Mesendoderm (in vitro differentiated cells): ENCODE data around the gene CDH23.

Experiments
- DNase-seq: peaks from one replicate; pipeline ENCODE4 v3.0.0; 2013
- H2AK5ac ChIP-seq: 2 replicates; pipeline ENCODE4 v1.6.1; 2013; ENCODE audit warnings: low read length, inconsistent platforms
- H2BK120ac ChIP-seq: 2 replicates; pipeline ENCODE4 v1.6.1; 2013; ENCODE audit warnings: low read depth, mild to moderate bottlenecking, low read length, moderate library complexity, mixed read lengths
- H2BK15ac ChIP-seq: replicated peaks from 2 replicates; pipeline ENCODE4 v1.6.1; 2013; ENCODE audit warnings: low read depth, mild to moderate bottlenecking, moderate library complexity
- H2BK5ac ChIP-seq: 2 replicates; pipeline ENCODE4 v1.6.1; 2013; ENCODE audit warnings: low read length, inconsistent platforms
- H3K18ac ChIP-seq: 2 replicates; pipeline ENCODE4 v1.6.1; 2013; ENCODE audit warnings: mild to moderate bottlenecking, low read length, mixed read lengths
- H3K23ac ChIP-seq: one replicate; pipeline ENCODE4 v1.6.1; 2013; ENCODE audit warnings: low read length
- H3K27ac ChIP-seq: 2 replicates; pipeline ENCODE4 v1.5.1; 2013; ENCODE audit warnings: low read depth, mild to moderate bottlenecking, inconsistent platforms, low read length, moderate library complexity
- H3K27me3 ChIP-seq: 2 replicates; pipeline ENCODE4 v1.6.1; 2013; ENCODE audit warnings: low read length, control low read depth, mild to moderate bottlenecking, inconsistent platforms; ENCODE audit not compliant: insufficient read depth, poor library complexity
- H3K36me3 ChIP-seq: 2 replicates; pipeline ENCODE4 v1.6.1; 2013; ENCODE audit warnings: low read length, inconsistent platforms; ENCODE audit not compliant: control insufficient read depth, insufficient read depth
- H3K4ac ChIP-seq: one replicate; pipeline ENCODE4 v1.6.1; 2013; ENCODE audit warnings: low read depth, mild to moderate bottlenecking, low read length, moderate library complexity
- H3K4me1 ChIP-seq: 2 replicates; pipeline ENCODE4 v1.6.1; 2013; ENCODE audit warnings: low read depth, low read length, inconsistent platforms; ENCODE audit not compliant: control insufficient read depth
- H3K4me2 ChIP-seq: 2 replicates; pipeline ENCODE4 v1.6.1; 2013; ENCODE audit warnings: low read length
- H3K4me3 ChIP-seq: 2 replicates; pipeline ENCODE4 v1.5.1; 2013; ENCODE audit warnings: mild to moderate bottlenecking, low read length
- H3K56ac ChIP-seq: one replicate; pipeline ENCODE4 v1.6.1; 2013; ENCODE audit warnings: low read length
- H3K79me1 ChIP-seq: 2 replicates; pipeline ENCODE4 v1.6.1; 2013; ENCODE audit warnings: low read length, inconsistent platforms
- H3K79me2 ChIP-seq: 2 replicates; pipeline ENCODE4 v1.6.1; 2013; ENCODE audit warnings: mild to moderate bottlenecking, low read length; ENCODE audit not compliant: control insufficient read depth, insufficient read depth
- H3K9ac ChIP-seq: 2 replicates; pipeline ENCODE4 v1.6.1; 2013; ENCODE audit warnings: low read length, inconsistent platforms
- H4K5ac ChIP-seq: one replicate; pipeline ENCODE4 v1.6.1; 2013; ENCODE audit warnings: low read length
- H4K8ac ChIP-seq: one replicate; pipeline ENCODE4 v1.6.1; 2013; ENCODE audit warnings: low read depth, mild to moderate bottlenecking, control low read depth, low read length, moderate library complexity
- WGBS: extraction: QIAGEN DNeasy Blood & Tissue Kit; methylation state at CpG from one replicate; pipeline ENCODE4 v1.1.7; 2013; ENCODE audit warnings: low lambda C conversion rate, missing lambda C conversion rate; ENCODE audit not compliant: insufficient coverage; ENCODE audit errors: extremely low coverage; 5-methylcytosine and 5-hydroxymethylcytosine counted together

CDH23 gene

DNA sequence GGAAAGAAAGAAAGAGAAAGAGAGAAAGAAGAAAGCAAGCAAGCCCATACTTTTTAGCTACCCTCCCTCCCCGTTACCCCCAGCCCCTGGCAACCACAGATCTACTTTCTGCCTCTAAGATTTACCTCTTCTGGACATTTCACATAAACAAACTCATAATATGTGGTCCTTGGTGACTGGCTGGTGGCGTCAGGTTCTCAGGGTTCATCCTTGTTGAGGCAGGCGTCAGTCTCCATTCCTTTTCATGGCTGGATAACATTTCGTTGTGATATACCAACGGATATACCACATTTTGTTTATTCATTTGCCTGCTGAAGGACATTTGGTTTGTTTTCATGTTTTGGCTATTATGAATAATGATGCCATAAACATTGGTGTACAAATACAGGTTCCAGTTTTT lies 30.5 kb downstream of the CDH23 start:
- Histone ChIP-seq H3K56ac (no peak overlapping the region), H2AK5ac (no peak overlapping the region), H3K4me3 (no peak overlapping the region), H4K5ac (no peak overlapping the region), H3K79me1 (no peaks in the 10 kb centered on the region), H3K36me3 (no peaks in the 10 kb centered on the region), H3K23ac (no peak overlapping the region), H4K8ac (no peak overlapping the region), H2BK5ac (no peak overlapping the region), H3K4me1 (no peaks in the 10 kb centered on the region), H2BK15ac (no peak overlapping the region), H3K18ac (no peak overlapping the region), H3K27ac (no peak overlapping the region), H2BK120ac (no peak overlapping the region), H3K27me3 (no peaks in the 10 kb centered on the region), H3K4ac (no peak overlapping the region), H3K79me2 (no peaks in the 10 kb centered on the region), H3K4me2 (no peak overlapping the region), H3K9ac (no peak overlapping the region)
- no peak for DNase-seq
- no CpG with 5 or more reads among the region's 5 CpGs for WGBS

DNA sequence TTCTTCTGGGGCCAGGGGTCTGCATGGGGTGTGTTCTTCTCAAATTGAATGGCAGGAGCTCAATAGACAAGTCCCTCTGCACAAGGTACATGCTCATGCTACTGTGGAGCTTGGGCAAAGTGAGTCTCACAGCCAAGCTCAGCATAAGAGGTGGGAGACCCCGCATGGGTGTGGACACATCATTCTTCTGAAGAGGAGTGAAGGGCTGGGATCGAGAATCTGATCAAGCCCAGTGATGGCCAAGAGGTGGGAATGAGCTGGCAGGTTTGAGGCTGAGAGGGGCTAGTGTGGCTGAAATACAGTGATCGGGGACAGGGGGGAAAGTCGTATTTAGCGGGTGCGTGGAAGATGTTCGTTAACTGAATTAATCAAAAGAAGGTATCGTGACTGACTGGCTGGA lies 32.6 kb downstream of the CDH23 start:
- 100% methylated on average over 6 of the region's 8 CpGs for WGBS
- Histone ChIP-seq H3K56ac (no peak overlapping the region), H3K27ac (no peak overlapping the region), H3K9ac (no peak overlapping the region), H3K18ac (no peak overlapping the region), H3K4me2 (no peak overlapping the region), H2AK5ac (no peak overlapping the region), H3K23ac (no peak overlapping the region), H4K5ac (no peak overlapping the region), H3K79me2 (no peaks in the 10 kb centered on the region), H3K4me3 (no peak overlapping the region), H3K27me3 (no peaks in the 10 kb centered on the region), H2BK15ac (no peak overlapping the region), H3K79me1 (no peaks in the 10 kb centered on the region), H2BK120ac (no peak overlapping the region), H3K4me1 (no peaks in the 10 kb centered on the region), H2BK5ac (no peak overlapping the region), H3K36me3 (no peaks in the 10 kb centered on the region), H4K8ac (no peak overlapping the region), H3K4ac (no peak overlapping the region)
- DNase-seq = no peak

DNA sequence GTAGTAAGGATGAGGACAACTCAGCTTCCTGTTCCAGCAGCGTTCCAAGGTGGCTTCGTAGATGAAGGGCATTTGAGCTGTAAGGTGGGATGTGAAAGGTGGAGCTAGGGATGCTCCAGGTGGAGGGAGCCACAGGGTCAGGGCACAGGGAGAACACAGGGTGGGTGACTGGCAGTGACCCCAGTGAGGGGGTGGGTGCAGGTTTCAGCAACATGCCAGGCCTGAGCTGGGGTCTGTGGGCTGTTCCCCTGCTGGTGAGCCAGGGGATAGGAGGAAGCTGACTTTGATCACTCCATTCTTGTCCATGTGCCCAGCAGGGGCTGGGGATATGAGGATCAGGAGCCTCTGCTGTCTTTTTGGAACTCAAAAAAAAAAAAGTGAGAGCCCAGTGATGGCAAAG lies 33.2 kb downstream of the CDH23 start:
- no peaks in the 10 kb centered on the region for H3K79me2 ChIP-seq
- no peak overlapping the region for H3K4ac ChIP-seq
- H3K4me3 ChIP-seq = no peak overlapping the region
- no peaks in the 10 kb centered on the region for H3K27me3 ChIP-seq
- H3K79me1 ChIP-seq = no peaks in the 10 kb centered on the region
- no CpG with 5 or more reads among the region's 2 CpGs for WGBS
- no peak overlapping the region for H2BK5ac ChIP-seq
- no peak overlapping the region for H4K8ac ChIP-seq
- peak; percentile 46 for DNase-seq
- no peak overlapping the region for H3K9ac ChIP-seq
- H2BK120ac ChIP-seq = no peak overlapping the region
- no peak overlapping the region for H3K4me2 ChIP-seq
- H2AK5ac ChIP-seq = no peak overlapping the region
- no peak overlapping the region for H3K18ac ChIP-seq
- no peak overlapping the region for H3K23ac ChIP-seq
- no peak overlapping the region for H4K5ac ChIP-seq
- H3K4me1 ChIP-seq = no peaks in the 10 kb centered on the region
- no peaks in the 10 kb centered on the region for H3K36me3 ChIP-seq
- H3K27ac ChIP-seq = no peak overlapping the region
- no peak overlapping the region for H2BK15ac ChIP-seq
- no peak overlapping the region for H3K56ac ChIP-seq

DNA sequence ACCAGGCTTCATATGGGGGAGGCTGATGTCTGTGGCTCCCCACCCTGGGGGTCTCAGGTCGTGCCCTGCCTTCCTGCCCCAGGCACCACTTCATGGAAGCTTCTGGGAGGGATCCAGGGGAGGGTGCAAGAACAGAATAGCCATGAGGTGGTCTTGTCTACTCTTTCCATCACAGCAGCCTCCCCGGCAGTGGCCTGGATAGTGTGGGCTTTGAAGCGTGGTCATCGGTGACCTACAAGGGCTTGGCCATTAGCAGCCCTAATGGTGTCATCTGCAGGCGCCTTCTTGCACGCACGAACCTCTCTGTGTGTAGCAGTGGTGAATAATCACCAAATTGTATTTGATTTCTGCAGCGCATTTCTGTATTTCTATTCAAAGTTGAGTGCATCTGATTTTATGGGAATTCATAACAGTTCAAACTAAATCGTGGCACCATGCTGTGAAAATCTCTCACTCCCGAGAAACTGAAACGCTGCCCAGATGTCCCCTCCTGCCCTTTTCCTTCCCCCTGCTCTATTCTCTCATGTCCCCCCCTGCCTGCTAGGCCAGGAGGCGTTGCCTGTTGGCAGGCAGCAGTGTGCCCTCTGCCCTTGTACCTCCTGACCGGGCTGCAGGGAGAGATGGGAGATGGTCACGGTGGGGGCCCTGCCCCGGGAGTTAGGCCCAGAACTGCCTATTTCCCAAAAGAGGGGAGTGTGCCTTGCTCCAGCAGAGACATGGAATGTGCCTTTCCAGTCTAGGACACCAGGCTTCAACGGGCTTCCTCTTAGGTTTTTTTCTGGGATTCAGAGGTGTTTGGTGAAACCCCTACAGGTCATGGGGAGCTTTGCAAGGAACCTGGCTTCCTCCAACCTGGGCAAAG lies 34.8 kb downstream of the CDH23 start:
- no peak overlapping the region for H3K4me3 ChIP-seq
- H2BK120ac ChIP-seq = no peak overlapping the region
- no peak overlapping the region for H3K4ac ChIP-seq
- no peaks in the 10 kb centered on the region for H3K4me1 ChIP-seq
- H4K8ac ChIP-seq = no peak overlapping the region
- no peak overlapping the region for H3K56ac ChIP-seq
- no peaks in the 10 kb centered on the region for H3K79me2 ChIP-seq
- no peak overlapping the region for H2AK5ac ChIP-seq
- no peak overlapping the region for H3K27ac ChIP-seq
- no peaks in the 10 kb centered on the region for H3K36me3 ChIP-seq
- H2BK5ac ChIP-seq = no peak overlapping the region
- H3K4me2 ChIP-seq = no peak overlapping the region
- no peak overlapping the region for H4K5ac ChIP-seq
- H2BK15ac ChIP-seq = no peak overlapping the region
- no peak overlapping the region for H3K9ac ChIP-seq
- DNase-seq = peak; percentile 25
- no peak overlapping the region for H3K18ac ChIP-seq
- no peaks in the 10 kb centered on the region for H3K27me3 ChIP-seq
- no CpG with 5 or more reads among the region's 16 CpGs for WGBS
- H3K23ac ChIP-seq = no peak overlapping the region
- no peaks in the 10 kb centered on the region for H3K79me1 ChIP-seq

DNA sequence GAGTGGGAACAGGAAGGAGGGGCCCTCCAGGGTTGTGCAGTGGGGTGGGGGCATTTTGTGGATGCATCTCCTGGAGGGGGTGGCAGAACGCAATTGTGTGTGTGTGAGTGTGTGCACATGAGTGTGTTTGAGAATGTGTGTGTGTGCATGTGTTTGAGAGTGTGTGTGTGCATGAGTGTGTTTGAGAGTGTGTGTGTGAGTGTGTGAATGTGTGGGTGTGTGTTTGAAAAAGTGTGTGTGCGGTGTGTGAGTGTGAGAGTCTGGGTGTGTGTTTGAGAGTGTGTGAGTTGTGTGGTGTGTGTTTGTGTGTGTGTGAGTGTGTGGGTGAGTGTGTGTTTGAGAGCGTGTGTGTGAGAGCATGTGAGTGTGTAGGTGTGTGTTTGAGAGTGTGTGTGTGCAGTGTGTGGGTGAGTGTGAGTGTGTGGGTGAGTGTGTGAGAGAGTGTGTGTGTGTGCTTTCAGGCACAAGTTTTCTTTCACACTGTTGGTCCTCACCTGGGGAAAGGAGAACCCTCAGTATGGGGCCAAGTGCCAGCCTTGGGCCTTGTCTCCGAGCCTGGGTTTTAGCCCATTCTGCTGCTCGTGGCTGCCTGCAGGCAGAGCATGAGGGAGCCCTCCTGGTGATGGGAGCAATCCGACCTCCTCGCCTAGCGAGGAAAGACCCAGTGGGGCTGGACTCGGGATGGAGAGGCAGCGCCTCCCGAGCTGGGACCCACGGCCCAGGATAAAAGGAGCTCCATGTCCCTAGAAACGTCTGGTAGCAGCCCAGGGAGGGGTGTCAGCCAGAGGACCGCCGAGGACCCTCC lies 35.6 kb downstream of the CDH23 start:
- H3K27me3 ChIP-seq = no peaks in the 10 kb centered on the region
- H3K9ac ChIP-seq = no peak overlapping the region
- WGBS = 100% methylated on average over 2 of the region's 15 CpGs
- H3K4me2 ChIP-seq = no peak overlapping the region
- H2BK15ac ChIP-seq = no peak overlapping the region
- no peaks in the 10 kb centered on the region for H3K79me2 ChIP-seq
- H3K79me1 ChIP-seq = no peaks in the 10 kb centered on the region
- no peak overlapping the region for H4K5ac ChIP-seq
- no peak overlapping the region for H3K18ac ChIP-seq
- H3K36me3 ChIP-seq = no peaks in the 10 kb centered on the region
- H2BK5ac ChIP-seq = no peak overlapping the region
- DNase-seq = no peak
- no peak overlapping the region for H2BK120ac ChIP-seq
- H3K4me3 ChIP-seq = no peak overlapping the region
- H3K4ac ChIP-seq = no peak overlapping the region
- no peak overlapping the region for H3K56ac ChIP-seq
- H3K23ac ChIP-seq = no peak overlapping the region
- no peak overlapping the region for H4K8ac ChIP-seq
- H2AK5ac ChIP-seq = no peak overlapping the region
- H3K27ac ChIP-seq = no peak overlapping the region
- H3K4me1 ChIP-seq = no peaks in the 10 kb centered on the region
